HG03196 (cell line): Measurements from ENCODE around the gene AP1S1.
"Not testable (repeated sequence)": the region's sequence is repeated elsewhere in the genome, so short reads cannot be mapped to it uniquely, and the experiment has no call there.

Experiments used
- ATAC-seq: cut with Tn5 transposase; IDR thresholded peaks from one replicate; pipeline ENCODE4 v1.9.1; 2021; ENCODE audit not compliant: unreplicated experiment

AP1S1 gene

GRCh38 chr7:101199522-101199921 is 45.2 kb downstream of the AP1S1 start:
- ATAC-seq = not testable (repeated sequence)

- ATAC-seq = no peak
These were observed 46.2 kb downstream of the AP1S1 start for GRCh38 chr7:101200504-101200861.

DNA sequence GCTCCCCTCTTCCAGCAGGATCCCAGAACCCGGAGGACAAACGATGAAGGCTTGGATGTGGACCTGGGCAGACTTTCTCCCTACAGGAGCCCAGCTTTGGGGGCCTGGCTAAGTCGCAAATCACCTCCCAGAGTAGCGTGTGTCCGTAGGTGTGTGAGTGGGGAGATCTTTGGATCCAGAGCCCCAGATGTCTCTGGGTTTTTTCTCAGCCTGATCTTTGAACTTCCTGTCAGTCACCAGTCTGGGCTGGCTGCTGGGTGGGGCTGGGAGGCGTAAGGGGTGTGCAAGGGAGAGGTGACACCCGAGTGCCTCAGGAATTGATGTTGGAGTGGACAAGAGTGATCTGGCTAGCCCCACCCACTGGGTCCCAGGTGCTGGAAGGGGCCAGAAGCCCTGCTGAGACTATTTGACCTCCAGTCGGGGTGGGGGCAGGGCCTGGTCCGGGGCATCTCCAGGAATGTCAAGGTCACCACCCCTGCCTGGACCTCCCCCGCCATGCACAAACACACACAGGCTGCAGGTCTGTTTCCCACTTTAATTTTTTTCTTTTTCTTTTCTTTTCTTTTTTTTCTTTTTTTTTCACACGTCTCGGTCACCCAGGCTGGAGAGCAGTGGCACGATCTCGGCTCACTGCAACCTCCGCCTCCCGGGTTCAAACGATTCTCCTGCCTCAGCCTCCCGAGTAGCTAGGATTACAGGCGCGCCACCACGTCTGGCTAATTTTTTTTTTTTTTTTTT is 46.8 kb downstream of the AP1S1 start, which contains the start of gene MOGAT3:
TSS of gene MOGAT3 (minus strand) at position 175 of the 738 bp plus-strand sequence. CDS start 182 bp downstream, outside the sequence.
- no peak for ATAC-seq

GRCh38 chr7:101201695-101202602 is 47.7 kb downstream of the AP1S1 start:
- no peak for ATAC-seq

- ATAC-seq = no peak
These were observed 48.3 kb downstream of the AP1S1 start for GRCh38 chr7:101202603-101202918.

- ATAC-seq = not testable (repeated sequence)
These were observed 49.8 kb downstream of the AP1S1 start for GRCh38 chr7:101203740-101204738.

DNA sequence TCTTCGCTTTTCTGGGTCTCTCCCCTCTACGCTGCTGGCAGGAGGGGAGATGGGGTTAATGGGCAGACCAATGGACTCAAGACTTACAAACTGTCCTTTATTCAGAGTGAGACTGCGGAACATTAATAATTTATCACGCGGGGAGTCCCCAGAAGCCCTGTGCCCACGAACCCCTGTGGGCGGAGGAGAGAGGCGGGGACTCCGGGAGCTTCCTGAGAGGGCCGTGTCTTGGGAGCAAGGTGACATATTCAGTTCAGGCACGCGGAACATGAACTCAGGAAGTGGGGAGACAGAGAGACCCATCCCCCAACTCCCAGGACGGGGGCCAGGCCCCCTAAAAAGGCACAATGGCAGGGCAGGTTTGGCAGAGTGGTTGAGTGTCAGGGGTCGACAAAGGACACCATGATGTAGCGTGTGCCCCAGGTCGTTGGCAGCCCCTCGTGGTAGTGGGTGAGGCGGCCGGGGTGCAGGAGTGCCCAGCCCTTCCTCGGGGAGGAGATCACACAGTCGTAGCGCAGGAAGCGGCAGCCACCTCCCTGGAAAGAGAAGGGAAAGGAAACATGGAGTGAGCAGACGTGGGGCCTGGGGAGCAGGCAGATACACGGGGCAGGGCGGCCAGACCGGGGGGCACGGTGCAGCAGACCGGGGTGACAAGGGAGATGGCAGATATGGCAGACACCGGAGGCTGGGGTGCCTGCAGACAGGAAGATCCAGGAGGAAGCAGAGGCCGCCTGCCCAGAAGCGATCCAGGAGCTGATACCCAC is 51.8 kb downstream of the AP1S1 start:
- no peak for ATAC-seq

DNA sequence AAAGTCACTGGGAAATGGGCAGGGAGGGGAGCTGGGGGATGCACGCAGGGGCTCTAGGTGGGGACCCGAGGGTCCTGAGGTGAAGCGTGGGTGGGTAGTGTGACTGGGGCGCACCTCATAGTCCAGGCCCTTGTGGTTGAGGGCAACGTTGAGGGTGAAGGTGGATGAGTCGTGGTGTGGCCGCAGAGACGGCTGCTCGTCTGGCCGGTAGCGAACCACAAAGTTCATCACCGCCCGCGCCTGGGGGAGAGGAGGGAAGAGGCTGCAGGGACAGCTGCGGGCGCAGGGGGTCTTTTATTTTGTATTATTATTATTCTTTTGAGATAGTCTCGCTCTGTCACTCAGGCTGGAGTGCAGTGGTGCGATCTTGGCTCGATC is 52.4 kb downstream of the AP1S1 start:
- no peak for ATAC-seq

DNA sequence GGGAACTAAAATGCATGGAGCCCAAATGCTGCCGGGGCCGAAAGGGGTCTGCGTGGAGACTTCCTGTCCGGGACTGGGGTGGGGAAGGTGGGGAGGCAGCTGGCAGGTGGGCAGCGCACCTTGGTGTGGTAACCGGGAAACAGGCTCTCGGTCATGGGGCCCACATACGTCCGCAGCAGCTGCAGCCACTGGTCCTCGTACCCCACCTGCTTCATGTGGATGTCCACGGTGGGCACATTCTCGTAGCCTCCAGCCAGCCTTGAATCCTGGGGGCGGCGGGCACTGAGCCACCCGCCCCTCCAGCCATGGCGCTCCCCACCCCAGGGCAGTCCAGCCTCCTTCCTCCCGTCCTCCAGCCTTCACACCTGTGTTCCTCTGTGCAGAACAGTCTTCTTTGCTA is 53.2 kb downstream of the AP1S1 start:
- no peak for ATAC-seq

GRCh38 chr7:101208794-101209193 is 54.5 kb downstream of the AP1S1 start:
- no peak for ATAC-seq

GRCh38 chr7:101210143-101210542 is 55.9 kb downstream of the AP1S1 start:
- ATAC-seq = no peak
